Measurements from ENCODE around the gene CAPN14.

DNA sequence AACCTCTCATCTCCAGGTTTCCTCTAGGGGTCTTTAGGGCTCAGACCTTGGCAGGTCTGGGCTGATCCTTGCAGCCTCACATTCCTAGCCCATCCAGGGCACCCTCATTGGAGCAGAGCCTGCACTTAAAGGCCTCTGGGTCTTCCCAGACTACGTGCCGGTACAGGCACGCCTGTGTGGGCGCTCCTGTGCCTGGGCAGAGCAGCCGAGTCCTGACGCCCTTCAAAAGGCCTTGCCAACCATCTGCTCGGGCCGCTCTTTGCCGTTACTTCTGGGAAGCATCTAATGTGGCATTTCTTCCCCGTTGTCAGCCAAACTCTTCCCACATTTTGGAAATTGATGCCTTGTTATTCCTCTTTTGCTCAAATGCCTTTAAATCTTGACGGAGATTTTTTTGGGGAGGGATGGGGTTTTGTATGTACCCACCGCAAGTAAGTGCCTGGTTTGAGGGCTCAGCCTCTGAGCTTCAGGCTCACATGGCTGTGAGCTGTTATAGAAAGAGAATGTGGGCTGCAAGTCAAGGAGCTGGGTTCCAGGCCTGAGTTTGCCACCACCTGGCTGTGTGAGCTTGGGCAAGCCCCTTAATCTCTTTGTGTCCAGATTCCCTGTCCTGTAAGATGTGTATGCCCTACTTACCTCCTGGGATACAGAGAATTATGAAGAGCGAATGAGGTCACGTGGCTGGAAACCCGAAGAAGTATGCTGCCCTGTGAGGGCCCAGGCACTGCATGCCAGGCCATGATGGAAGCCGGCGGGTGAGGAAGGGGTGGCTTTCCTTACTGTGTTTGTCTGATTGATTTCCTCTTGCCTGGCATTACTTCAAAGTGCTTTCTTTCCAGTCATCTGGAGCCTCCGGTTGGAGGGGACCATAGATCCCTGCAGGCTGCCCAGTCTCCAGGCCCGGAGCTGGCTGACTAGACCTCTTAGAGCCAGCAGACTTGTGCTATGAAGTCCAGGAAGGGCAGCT is 37.2 kb upstream of the CAPN14 start:
- TF ChIP-seq, protein P1, sequence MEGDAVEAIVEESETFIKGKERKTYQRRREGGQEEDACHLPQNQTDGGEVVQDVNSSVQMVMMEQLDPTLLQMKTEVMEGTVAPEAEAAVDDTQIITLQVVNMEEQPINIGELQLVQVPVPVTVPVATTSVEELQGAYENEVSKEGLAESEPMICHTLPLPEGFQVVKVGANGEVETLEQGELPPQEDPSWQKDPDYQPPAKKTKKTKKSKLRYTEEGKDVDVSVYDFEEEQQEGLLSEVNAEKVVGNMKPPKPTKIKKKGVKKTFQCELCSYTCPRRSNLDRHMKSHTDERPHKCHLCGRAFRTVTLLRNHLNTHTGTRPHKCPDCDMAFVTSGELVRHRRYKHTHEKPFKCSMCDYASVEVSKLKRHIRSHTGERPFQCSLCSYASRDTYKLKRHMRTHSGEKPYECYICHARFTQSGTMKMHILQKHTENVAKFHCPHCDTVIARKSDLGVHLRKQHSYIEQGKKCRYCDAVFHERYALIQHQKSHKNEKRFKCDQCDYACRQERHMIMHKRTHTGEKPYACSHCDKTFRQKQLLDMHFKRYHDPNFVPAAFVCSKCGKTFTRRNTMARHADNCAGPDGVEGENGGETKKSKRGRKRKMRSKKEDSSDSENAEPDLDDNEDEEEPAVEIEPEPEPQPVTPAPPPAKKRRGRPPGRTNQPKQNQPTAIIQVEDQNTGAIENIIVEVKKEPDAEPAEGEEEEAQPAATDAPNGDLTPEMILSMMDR (IDR thresholded peaks at IDR 0.05) = no peak
- TF ChIP-seq POLR2A (IDR thresholded peaks at IDR 0.05) = no peak
